Iris pigment epithelial cell (primary cell): ENCODE measurements around the gene EIF4E3.

Source experiments
- DNase-seq: peaks from one replicate; pipeline ENCODE4 v3.0.0-alpha.2; 2011; ENCODE audit warnings: low read depth

EIF4E3 gene

DNA sequence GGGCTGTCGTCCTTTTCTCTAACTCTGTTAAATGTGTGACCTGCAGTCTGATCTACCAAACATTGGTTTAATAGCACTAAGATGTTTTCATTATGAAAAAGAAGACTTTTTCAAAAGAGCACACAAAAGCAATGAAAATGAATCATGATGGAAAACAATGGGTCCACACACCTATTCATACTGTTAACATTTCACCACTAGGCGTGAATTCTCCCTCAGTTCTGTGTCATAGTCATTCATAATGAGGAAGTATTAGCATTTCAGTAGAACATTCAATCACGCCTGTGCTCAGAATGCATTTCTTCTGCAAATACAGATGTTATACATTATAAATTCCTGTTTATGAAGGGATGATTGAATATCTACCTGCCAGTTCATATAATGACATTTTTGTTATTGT is 35.9 kb downstream of the EIF4E3 start:
- no peak for DNase-seq

DNA sequence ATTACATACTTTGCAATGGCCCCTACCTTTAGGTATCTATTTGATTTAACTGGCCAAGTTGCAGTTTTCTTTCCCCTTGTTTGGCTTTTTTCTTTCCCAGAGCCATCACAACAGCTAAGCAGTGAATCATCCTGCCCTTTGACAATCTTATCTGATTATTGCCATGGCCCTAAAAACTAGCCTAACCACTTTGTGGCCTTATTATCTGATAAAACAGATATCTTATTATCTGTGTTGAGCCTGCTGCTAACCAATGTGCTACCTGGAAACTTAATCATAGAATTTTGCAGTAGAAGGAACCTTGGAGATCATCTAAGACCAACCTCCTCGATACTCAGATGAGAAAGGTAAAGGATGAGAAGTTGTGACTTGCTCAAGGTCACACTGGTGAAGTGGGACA is 37.1 kb downstream of the EIF4E3 start:
- DNase-seq, result peak; percentile 56

DNA sequence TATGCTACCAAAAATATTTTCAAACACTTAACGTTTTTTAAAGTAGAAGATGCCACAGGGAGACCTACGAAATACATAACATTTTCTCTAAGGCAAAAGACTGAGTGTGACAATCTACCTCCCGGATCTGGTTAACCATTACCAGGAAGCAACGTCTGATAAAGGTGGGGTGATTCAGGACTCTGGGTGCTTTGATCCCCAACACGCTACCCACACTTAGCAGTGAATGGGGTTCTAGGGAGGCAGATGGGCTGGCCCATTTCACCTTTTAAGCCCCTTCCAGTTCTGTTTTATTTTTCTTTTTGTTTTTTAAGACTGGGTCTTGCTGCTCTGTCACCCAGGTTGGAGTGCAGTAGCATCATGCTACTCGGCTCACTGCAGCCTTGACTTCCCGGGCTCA is 39.5 kb downstream of the EIF4E3 start:
- no peak for DNase-seq

DNA sequence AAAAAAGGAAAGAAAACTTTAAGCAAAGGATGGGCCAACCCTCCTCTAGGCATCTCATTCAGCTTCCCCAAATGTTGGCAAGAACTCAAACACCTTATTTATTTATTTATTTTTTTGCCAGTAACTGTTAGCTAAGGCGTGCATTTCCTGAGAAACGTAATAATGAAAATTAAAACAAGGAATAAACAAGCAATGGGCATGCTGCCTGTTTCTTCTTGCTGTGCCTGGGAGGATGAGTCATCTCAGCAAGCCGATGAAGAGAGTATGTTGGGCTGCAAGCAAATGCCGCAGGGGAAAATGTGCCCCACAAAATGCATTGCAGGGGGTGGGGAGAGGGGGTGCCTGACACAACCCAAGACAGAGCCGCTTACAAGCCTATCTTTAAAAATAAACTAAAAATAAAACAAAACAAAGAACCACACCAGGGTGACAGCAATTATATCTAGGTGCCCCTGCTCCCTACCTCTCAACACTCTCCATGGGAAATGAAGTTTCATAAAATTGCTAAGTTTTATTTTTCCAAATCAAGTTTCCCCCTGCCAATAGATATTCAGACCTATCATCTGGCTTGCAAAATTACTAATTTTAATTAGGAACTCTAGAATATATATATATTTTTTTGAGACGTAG is 40.3 kb downstream of the EIF4E3 start:
- DNase-seq, result peak; percentile 92

DNA sequence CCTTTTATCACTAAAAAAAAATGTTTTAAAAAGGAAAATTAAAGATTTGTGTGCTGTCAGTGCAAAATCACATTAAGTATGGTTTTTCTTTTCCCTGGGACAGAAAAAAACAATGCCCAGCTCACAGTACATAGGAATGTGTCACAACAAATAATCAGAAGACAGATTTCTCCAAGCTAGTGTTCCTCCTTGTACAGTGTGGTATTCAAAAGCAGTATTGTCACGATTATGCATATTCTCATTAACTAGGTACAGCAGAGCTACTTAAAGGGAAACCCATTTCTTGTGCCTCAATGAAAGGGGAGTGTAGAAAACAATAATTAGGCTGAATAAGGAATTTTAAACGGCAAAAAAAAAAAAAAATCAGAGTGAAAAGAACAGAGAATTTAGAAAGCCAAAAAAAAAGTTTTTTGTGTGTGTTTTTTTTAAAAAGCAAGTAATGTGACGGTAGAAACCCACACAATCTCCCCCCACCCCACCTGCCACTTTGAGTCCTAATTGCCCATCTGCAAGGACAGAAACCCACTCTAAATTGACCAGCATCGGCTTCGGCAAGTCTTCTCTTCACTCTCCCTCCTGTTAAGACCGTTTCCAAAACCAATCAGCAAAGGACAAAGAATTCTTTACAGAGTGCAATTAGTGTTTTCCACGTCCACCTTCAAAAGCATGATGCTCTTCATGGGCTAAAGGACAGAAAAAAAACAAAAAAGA is 41.0 kb downstream of the EIF4E3 start:
- DNase-seq, result no peak

DNA sequence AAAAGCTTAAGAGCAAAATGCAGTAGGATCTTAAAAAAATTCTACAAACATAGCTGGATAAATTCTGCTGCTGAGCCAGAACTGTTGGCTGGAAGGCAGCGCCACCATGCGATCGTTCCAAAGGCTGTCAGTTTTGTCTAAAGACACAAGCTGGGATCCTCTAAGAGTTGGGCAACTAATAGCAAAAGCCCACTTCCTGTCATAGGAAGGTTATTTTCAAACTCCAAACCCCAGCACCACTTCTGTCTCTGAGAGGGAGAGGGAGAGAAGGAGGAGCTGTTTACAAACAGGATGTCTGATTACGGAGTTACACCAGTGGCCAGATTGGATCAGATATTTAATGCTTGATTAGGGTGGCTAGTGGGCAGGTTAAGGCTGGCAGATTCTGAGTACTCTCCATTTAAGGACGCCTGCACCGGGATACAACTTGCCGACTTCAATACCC is 44.0 kb downstream of the EIF4E3 start:
- peak; percentile 90 for DNase-seq

DNA sequence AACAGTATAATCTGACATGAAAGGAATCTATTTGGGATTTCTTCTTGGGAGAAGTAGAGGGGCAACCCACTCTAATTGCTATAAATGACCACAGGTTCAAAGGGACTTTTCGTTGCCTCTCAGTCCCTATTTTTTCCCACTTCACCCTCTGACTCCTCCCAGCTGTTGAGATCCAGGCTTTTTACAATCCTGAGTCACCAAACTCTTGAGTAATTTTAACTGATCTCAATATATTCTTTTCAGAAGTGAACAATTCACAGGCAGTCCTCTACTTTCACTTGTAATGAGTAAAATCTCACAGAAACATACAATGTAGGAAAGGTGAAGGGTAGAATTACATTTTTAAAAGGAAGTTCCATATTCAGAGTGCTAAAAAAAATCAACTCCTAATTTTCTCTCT is 44.6 kb downstream of the EIF4E3 start:
- peak; percentile 81 for DNase-seq

DNA sequence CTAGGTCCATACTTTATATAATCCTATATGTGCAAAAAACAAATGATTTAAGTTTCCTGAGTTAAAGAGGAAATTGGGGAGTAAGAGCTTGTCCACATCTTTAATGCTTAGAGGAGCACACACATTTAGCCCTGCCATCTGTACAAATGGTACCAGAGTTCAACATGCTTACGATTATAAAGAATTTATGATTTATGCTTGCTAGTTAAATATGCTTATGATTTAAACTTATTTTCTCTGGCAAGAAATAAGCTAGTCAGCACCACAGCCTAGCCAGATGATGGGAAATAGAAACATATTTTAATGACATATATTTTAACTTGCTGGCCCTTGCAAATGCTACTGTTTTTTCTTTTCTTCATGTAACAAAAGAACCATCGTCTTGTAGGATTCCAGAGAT is 48.3 kb downstream of the EIF4E3 start:
- DNase-seq, result no peak

DNA sequence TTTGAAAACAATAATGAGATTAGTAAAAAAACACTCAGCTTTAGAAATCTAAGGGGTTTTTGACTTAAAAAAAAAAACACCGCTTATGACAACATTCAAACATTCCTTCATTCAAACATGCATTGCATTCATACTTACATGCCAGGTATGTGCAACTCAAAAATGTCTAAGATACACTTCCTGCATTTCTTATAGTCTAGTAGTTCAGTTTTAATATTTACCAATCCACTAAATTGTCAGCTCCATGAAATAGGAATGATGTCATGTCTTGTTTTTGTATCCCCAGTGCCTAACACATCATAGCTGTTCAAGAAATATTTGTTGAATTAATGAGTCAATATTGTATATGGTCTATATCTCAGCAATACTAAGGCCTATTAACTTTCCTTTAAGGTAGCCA is 51.7 kb downstream of the EIF4E3 start:
- peak; percentile 67 for DNase-seq

DNA sequence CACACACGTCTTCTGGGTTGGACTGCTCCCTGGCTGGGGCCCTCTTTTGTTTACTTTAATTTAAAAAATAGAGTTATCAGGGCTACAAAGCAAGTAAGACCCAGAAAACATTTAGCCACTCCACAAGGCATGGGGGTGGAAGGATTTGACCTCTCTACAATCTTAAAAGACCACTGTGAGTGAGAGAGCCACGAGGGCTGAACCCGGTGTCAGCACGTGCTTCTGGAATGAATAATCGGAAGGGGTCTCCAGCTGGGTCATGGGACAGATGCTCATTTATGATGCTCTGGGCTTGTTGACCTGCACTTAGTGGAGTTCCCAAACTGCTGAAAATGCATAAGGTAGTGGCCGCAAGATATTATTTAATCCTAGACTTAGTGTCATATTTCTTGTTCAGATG is 52.4 kb downstream of the EIF4E3 start:
- DNase-seq, result no peak

DNA sequence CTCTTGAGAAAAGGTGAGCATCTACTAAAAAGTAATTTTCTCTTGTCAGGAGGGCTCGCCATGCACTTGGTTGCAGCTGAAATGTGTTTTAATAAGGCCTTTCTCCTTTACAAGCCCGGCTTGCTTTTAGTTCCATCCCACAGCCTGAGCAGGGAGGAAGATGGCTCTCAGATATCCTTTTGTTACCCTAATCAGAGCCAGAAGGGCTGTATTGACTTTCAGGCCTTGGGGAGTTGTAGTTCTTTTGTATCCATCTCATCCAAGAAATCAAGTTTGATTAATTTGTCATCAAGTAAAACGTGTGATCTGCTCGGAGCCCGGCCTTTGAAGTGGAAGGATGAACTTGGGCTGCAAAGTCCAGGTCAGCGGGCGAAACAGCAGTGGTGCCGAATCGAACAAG is 52.9 kb downstream of the EIF4E3 start:
- DNase-seq, result no peak

DNA sequence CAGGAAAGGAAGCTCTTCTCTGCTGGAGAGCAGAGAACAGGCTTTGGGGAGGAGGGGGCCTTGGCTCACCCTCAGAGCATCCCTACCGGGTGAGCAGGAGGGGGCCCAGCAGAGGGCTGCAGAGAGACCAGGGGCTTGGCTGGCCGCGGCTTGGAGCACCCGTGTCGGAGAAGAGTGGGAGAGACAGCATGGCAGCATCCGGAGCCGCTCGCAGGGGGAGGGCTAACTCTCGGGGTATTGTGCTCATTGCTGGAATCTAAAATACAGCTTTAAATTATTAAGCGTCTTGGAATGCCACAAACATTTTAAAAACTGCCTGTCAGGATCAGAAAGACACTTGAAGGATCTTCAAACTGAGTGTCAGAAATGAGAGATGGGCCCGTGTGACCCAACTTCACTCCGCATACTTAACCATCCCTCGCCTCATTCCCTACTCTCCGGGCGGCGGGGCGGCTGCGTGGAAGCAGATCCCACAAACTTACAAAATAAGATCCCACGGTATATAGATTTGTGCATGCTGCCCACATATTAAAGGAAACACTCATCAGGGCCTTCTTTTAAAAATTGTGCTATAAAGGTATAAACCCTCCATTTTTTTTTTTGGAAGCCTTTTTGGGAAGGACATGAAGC is 53.9 kb downstream of the EIF4E3 start:
- DNase-seq, result no peak

DNA sequence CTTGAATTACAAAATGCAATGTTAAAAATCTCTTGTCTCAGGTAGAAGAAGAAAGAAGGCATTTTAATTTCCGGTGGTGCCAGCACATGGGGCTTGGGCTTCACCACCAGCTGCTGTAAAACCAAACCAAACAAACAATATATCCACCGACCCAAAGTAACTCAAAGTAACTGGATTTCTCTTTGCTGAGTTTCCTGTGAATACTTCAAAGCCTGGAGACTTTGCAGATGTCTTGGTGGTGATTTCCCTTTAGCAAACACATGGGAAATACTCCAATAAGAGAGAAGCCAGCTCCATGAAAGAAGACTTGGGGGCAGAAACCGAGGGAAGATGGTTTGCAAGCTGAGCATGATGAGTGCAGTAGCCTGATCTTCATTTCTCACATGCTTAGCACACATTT is 62.6 kb downstream of the EIF4E3 start:
- no peak for DNase-seq

DNA sequence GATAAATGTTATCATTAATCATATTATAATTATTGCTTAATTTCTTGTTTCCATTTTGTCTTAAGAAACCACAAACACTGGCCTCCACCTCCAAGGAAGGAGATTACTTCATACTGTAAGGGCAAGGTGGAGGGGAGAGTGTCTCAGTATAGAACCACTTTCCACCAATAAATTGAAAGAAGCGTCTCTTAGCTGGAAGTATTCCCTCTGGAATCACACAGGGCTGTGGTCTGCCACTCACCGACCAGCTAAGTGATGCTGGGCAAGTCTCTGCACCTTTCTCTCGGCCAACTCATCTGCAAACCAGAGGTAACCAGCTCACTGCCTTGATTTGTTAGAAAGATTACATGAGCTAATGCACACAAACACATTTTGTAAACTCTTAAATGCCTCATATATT is 63.1 kb downstream of the EIF4E3 start:
- DNase-seq, result no peak

DNA sequence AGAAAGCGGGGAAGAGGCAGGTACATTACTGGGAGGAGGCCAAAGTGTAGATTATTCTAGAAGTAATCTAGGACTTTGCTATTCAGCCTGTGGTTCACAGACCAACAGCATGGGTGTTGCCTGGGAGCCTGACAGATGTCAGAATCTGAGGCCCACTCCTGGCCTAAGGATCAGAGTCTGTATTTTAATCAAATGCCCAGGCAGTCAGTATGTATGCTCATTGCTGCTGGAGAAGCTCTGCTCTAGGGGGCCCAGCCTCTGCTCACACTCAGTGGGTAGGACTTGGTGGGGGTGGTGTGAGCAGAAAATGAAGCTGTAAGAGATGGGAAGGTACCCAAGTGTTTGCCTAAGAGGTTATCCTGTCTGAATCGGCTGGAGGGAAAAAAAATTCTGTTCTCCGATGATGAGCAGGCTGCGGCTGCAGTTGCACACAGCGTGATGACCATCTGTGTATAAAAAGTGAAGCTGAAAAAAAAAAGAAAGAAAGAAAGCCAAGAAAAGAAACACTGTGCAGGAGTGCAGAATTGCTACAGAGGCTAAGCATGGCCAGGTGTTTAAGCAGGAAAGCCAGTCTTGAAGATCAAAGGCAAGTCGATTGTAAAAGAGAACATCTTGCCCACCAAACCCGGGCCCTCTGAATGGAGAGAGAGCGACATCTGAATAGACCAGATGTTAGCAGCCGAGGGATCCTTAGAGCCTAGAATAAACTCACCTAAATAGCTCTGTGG is 65.2 kb downstream of the EIF4E3 start:
- peak; percentile 62 for DNase-seq

DNA sequence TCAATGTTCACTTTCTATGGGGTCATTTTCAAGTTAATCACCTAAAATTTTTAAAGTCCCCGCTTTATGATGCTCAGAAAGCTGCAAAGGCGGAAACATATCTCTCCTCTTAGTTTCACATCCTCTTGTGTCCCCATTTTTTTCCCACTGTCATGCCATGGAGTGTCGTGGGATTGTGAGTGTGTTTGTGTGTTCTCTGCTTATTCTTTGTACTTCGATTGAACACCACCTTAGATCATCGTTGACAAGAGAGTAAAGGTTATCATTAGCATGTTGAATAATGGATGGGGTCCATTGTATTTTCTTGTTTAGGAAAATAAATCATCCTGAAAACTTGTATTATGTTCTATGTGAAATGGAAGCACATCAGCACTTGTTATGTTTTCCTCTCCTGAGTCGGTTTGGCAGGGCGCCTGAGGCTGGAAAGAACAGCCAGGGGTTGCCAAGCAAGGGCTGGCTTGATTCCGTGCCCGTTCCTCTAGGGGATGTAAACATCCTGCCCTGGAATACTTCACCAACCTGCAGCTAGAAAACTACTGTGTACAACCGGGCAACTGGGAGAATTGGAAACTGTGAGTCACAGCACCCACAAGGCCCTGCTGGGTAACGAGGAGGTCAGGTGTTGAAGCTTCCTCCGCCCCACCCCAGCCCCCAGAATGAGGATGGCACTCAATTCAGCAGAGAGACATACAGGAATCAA is 67.2 kb downstream of the EIF4E3 start:
- peak; percentile 63 for DNase-seq

DNA sequence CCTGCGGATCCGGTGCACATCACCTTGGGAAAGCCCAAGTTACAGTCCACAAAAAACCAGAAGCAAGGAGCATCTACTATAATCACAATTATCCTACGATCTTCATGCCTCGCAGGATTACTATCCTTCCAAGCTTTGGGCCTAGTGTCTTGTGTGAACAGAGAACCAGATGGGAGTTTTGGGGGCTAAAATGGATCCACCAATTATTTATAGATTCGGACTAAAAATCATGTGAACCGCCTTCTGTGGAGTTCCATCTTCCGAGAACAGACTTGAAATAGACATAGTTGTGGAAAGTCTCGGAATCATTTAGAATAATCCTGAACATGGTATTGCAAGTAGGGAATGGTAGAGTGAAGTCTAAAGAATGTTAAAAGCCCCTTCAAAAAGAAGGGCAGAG is 70.1 kb downstream of the EIF4E3 start:
- no peak for DNase-seq

DNA sequence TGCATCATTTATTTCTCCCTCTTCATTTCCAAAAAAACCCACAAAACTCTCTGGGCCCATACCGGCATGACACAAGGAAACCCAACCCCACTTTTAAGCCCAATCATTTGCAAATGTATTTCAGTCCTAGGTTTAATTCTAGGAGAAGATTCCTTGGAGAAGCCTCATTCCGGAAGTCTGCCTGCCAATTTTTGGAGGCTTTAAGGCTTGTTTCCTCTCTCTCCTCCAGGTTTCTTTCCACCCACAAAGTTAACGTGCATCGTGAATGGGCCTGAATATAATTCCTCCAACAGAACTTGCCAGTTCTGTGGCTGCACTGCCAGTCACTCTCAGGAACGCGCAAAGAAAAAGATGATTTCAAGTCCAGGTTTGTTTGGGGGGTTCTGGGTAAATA is 71.8 kb downstream of the EIF4E3 start:
- DNase-seq, result no peak

DNA sequence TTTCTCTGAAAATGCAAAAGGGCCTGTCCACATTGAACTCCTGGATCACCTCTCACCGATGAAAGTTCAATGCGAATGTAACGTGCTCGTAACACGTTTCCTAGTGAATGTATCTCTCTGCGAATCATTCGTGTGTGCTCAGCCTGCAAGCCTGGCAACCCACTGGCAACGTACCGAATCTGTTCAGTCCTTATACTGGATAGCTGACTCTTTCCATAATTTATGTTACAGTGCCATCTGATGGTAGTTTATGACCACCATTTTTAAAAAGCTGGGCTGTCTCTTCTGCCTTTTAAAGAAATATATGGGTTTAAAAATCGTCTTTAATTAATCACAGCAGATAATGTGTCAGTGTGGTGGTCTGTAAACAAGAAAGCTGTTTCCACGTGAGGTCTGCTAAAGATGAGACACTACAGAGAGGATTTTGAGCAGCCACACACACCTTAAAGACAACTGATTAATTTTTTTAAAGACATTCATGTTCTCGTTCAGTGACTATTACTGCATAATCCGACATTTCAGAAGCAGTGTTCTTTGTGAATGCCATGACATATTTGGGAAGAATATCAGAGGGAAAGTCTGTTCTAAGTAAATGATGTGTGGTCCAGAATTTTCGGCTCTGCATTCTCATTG is 72.3 kb downstream of the EIF4E3 start:
- DNase-seq, result peak; percentile 71

DNA sequence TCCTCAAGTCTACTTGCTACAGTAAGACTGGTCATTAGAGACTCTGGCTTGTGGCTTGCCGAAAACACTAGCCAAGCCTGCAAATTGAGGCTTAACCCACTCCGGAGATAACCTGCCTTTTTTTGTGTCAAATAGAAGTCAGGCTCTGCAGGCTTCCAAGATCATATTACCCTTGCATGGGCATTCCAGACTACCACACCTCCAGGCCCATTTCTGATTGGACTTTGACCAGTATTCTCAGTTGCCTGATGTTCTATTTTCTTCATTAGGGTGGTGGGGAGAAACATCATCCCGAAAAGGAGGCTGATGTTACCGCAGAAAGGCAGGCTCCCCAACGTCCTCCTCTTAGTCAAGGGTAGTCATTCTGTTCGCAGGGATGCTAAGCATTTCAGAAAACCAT is 73.6 kb downstream of the EIF4E3 start:
- DNase-seq, result no peak

DNA sequence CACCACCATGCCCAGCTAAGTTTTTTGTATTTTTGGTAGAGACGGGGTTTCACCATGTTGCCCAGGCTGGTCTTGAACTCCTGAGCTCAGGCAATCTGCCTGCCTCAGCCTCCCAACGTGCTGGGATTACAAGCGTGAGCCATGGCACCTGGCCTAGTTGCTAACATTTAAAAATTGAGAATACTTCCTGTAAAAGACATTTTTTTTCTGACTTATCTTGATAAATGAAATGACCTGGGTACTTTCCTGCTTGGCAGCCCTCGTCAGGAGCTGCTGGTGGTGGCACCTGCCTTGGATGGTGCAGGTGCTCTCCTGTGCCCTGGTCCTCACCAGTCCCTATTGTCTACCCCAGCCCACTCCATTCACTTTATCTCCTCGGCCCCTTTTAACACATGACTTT is 74.8 kb downstream of the EIF4E3 start:
- no peak for DNase-seq

DNA sequence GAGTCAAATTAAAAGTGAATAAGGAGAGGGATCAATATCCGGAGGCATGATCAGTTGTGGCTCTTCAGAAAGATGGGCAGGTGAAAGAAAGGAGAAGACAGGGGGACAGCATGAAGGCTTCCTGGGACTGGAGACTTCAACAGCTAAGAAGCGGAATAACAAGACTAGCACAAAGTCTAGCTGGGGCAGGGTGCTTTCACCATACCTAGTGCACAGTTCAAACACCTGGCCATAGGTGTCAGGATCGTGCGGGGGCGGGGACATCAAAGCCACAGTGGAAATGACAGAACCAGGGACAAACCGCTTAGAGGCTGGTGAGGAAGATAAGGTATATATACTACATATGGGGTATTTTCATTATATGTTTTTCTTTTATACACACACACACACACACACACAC is 75.4 kb downstream of the EIF4E3 start:
- DNase-seq, result no peak
